ENCODE data around the gene SLC10A7. TPM values are rescaled to one million over a fixed set of nuclear protein-coding genes. Genes with fewer than 3 reads are reported as not detected.

The SLC10A7 gene
- total RNA-seq, 1 donor from 2014 or later, result 10.5 TPM

- Mint-ChIP-seq H3K9me3 (ENCODE audit: unreplicated experiment) (no peaks in the 10 kb centered on the region), H3K4me3 (ENCODE audit: unreplicated experiment) (no peak overlapping the region), H3K27ac (ENCODE audit: unreplicated experiment) (no peak overlapping the region), H3K36me3 (ENCODE audit: unreplicated experiment) (peaks cover 7% of the 10 kb centered on the region), H3K27me3 (ENCODE audit: unreplicated experiment) (no peaks in the 10 kb centered on the region), H3K4me1 (ENCODE audit: unreplicated experiment) (peaks cover 2% of the 10 kb centered on the region)
- DNase-seq (ENCODE audit: extremely low spot score, unreplicated experiment), result no peak
- TF ChIP-seq CTCF (IDR thresholded peaks at IDR 0.05), result no peak
These were observed 212.8 kb downstream of the SLC10A7 start for GRCh38 chr4:146308951-146309350.

DNA sequence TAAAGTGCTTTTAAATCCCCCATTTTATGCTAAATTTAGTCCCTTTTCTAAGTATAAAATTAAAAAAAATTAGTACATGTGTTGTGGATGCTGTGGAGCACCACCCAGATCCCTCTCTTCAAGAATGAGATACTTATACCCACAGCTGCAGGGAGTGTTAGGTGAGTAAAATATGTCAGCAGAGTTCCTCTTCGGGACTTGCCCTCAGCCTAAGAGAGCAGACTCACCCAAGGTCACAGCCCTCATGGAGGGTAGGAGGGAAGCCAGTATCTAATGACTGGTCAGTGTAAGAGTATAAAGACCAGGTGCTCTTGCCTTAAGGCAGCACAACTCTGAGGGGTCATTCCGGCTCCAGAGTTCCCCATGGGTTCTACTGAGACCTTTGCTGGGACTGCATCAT, 218.9 kb downstream of the SLC10A7 start:
- no peak overlapping the region for H3K4me3 Mint-ChIP-seq (ENCODE audit: unreplicated experiment)
- no peak for DNase-seq (ENCODE audit: extremely low spot score, unreplicated experiment)
- no peak overlapping the region for H3K27ac Mint-ChIP-seq (ENCODE audit: unreplicated experiment)
- no peaks in the 10 kb centered on the region for H3K27me3 Mint-ChIP-seq (ENCODE audit: unreplicated experiment)
- no peaks in the 10 kb centered on the region for H3K9me3 Mint-ChIP-seq (ENCODE audit: unreplicated experiment)
- TF ChIP-seq CTCF (IDR thresholded peaks at IDR 0.05), result no peak
- H3K4me1 Mint-ChIP-seq (ENCODE audit: unreplicated experiment), result no peaks in the 10 kb centered on the region
- H3K36me3 Mint-ChIP-seq (ENCODE audit: unreplicated experiment), result peaks cover 7% of the 10 kb centered on the region

DNA sequence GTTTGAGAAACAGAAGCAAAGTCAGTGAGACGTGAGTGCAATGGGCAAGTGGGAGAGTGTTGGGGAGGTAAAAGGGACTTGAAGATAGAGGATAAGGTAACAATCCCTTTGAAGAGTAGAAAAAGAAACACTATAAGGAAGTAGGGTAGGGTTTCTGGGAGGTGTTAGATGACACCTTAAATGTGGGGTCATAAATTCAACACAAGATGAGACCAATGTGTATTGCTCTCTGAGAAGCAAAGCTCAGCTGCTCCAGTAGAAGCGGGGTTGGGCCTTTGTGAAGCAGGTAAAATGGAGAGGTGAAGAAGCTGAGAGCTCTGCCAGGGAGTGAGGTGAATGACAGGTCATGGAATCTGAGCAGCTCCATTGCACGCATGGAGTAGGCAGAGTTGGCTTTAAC, 222.1 kb downstream of the SLC10A7 start:
- no peaks in the 10 kb centered on the region for H3K9me3 Mint-ChIP-seq (ENCODE audit: unreplicated experiment)
- no peak for DNase-seq (ENCODE audit: extremely low spot score, unreplicated experiment)
- H3K4me1 Mint-ChIP-seq (ENCODE audit: unreplicated experiment), result no peaks in the 10 kb centered on the region
- H3K27ac Mint-ChIP-seq (ENCODE audit: unreplicated experiment), result no peak overlapping the region
- H3K27me3 Mint-ChIP-seq (ENCODE audit: unreplicated experiment), result no peaks in the 10 kb centered on the region
- no peak overlapping the region for H3K4me3 Mint-ChIP-seq (ENCODE audit: unreplicated experiment)
- peaks cover 5% of the 10 kb centered on the region for H3K36me3 Mint-ChIP-seq (ENCODE audit: unreplicated experiment)
- no peak for TF ChIP-seq CTCF (IDR thresholded peaks at IDR 0.05)

DNA sequence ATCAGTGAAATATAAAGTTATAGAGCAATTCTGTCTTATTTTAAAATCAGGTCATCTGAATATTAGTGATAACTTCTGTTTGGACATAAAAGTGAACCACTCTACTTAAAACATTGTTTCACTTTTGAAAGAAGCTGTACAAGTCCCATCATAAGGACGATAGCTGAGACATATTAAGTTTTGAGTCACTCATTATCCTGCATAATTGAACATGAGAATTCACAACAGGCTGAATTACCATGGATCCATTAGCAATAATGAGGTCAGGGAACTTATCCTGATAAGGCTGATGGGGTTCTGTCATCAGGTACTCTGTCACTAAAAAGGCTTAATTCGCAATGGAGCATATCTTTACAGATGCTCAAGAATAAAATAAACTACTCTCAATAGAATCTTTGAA, 227.0 kb downstream of the SLC10A7 start:
- no peaks in the 10 kb centered on the region for H3K27me3 Mint-ChIP-seq (ENCODE audit: unreplicated experiment)
- no peak for TF ChIP-seq CTCF (IDR thresholded peaks at IDR 0.05)
- no peaks in the 10 kb centered on the region for H3K36me3 Mint-ChIP-seq (ENCODE audit: unreplicated experiment)
- H3K27ac Mint-ChIP-seq (ENCODE audit: unreplicated experiment), result no peak overlapping the region
- no peak for DNase-seq (ENCODE audit: extremely low spot score, unreplicated experiment)
- no peak overlapping the region for H3K4me3 Mint-ChIP-seq (ENCODE audit: unreplicated experiment)
- H3K9me3 Mint-ChIP-seq (ENCODE audit: unreplicated experiment), result no peaks in the 10 kb centered on the region
- no peaks in the 10 kb centered on the region for H3K4me1 Mint-ChIP-seq (ENCODE audit: unreplicated experiment)

- DNase-seq (ENCODE audit: extremely low spot score, unreplicated experiment), result no peak
- no peak overlapping the region for H3K27ac Mint-ChIP-seq (ENCODE audit: unreplicated experiment)
- no peaks in the 10 kb centered on the region for H3K27me3 Mint-ChIP-seq (ENCODE audit: unreplicated experiment)
- no peak for TF ChIP-seq CTCF (IDR thresholded peaks at IDR 0.05)
- H3K36me3 Mint-ChIP-seq (ENCODE audit: unreplicated experiment), result no peaks in the 10 kb centered on the region
- H3K4me3 Mint-ChIP-seq (ENCODE audit: unreplicated experiment), result no peak overlapping the region
- no peaks in the 10 kb centered on the region for H3K9me3 Mint-ChIP-seq (ENCODE audit: unreplicated experiment)
- H3K4me1 Mint-ChIP-seq (ENCODE audit: unreplicated experiment), result no peaks in the 10 kb centered on the region
These were observed 229.2 kb downstream of the SLC10A7 start for GRCh38 chr4:146292508-146292907.
